HEK293 (cell line): Measurements from ENCODE around the gene ARHGEF39.

Experiments
- ATF2 ChIP-seq: fragments of 450-650 bp; formaldehyde crosslinking; IDR thresholded peaks from 2 replicates; pipeline ENCODE4 v1.5.1; 2016; ENCODE audit warnings: missing biosample characterization, missing genetic modification characterization, low read depth
- CTCF ChIP-seq: fragments of 450-650 bp; formaldehyde crosslinking; IDR thresholded peaks from 2 replicates; pipeline ENCODE4 v1.5.1; 2016; ENCODE audit warnings: missing biosample characterization, missing genetic modification characterization
- MZF1 ChIP-seq: fragments of 450-650 bp; formaldehyde crosslinking; IDR thresholded peaks from 2 replicates; pipeline ENCODE4 v1.5.1; 2017; ENCODE audit warnings: missing biosample characterization, missing genetic modification characterization, borderline replicate concordance
- PATZ1 ChIP-seq: fragments of 450-650 bp; formaldehyde crosslinking; IDR thresholded peaks from 2 replicates; pipeline ENCODE4 v1.5.1; 2016; ENCODE audit warnings: missing biosample characterization, missing genetic modification characterization
- PBX3 ChIP-seq: sonication (generic); formaldehyde crosslinking; IDR thresholded peaks from 2 replicates; pipeline ENCODE4 v1.8.1; 2022; ENCODE audit warnings: mild to moderate bottlenecking, moderate library complexity, missing genetic modification reagents
- ZBTB44 ChIP-seq: fragments of 450-650 bp; IDR thresholded peaks from 2 replicates; pipeline ENCODE4 v1.5.1; 2018; ENCODE audit warnings: missing biosample characterization, mild to moderate bottlenecking, missing genetic modification characterization
- ZBTB49 ChIP-seq: fragments of 450-650 bp; formaldehyde crosslinking; IDR thresholded peaks from 2 replicates; pipeline ENCODE4 v1.5.1; 2016; ENCODE audit warnings: missing biosample characterization, missing genetic modification characterization, low read depth
- ZNF292 ChIP-seq: fragments of 450-650 bp; formaldehyde crosslinking; IDR thresholded peaks from 2 replicates; pipeline ENCODE4 v1.5.1; 2016; ENCODE audit warnings: low read depth, missing biosample characterization, missing genetic modification characterization, borderline replicate concordance
- ZSCAN5A ChIP-seq: fragments of 450-650 bp; formaldehyde crosslinking; IDR thresholded peaks from 2 replicates; pipeline ENCODE4 v1.5.1; 2016; ENCODE audit warnings: missing biosample characterization, missing genetic modification characterization

GRCh38 chr9:35712762-35713400, 47.9 kb upstream of the ARHGEF39 start:
- TF ChIP-seq ATF2 (tag by site-specific recombination) (no peak), ZSCAN5A (tag by site-specific recombination) (no peak), CTCF (tag by site-specific recombination) (no peak), PBX3 (CRISPR knock-in tag) (no peak), PATZ1 (tag by site-specific recombination) (no peak), ZBTB44 (tag by site-specific recombination) (no peak), ZBTB49 (no peak), ZNF292 (tag by site-specific recombination) (no peak), MZF1 (tag by site-specific recombination) (no peak)
